SK-N-SH treated with all-trans-retinoic acid at 6 μM for 48 hours (cell line): ENCODE measurements around the gene USHBP1.
"Not testable (repeated sequence)": the region's sequence is repeated elsewhere in the genome, so short reads cannot be mapped to it uniquely, and the experiment has no call there.

Source experiments
- BACH2 ChIP-seq: fragments of 250-450 bp; sonication (Bioruptor Pico); IDR thresholded peaks from 2 replicates; pipeline ENCODE4 v1.9.0; 2021; ENCODE audit warnings: mild to moderate bottlenecking, borderline replicate concordance
- CSDC2 ChIP-seq: fragments of 250-450 bp; sonication (Bioruptor Pico); IDR thresholded peaks from 2 replicates; pipeline ENCODE4 v1.5.0; 2020; ENCODE audit warnings: mild to moderate bottlenecking, moderate library complexity
- ESRRG ChIP-seq: fragments of 250-450 bp; sonication (Bioruptor Pico); IDR thresholded peaks from 2 replicates; pipeline ENCODE4 v1.6.1; 2021; ENCODE audit warnings: mild to moderate bottlenecking
- OSR1 ChIP-seq: fragments of 250-450 bp; sonication (Bioruptor Pico); IDR thresholded peaks from 2 replicates; pipeline ENCODE4 v1.8.0; 2022; ENCODE audit warnings: moderate library complexity, mild to moderate bottlenecking, inconsistent platforms
- RARB ChIP-seq: fragments of 250-450 bp; sonication (Bioruptor Pico); IDR thresholded peaks from 2 replicates; pipeline ENCODE4 v1.8.0; 2021; ENCODE audit warnings: mild to moderate bottlenecking, moderate library complexity
- TOX ChIP-seq: fragments of 250-450 bp; sonication (Bioruptor Pico); IDR thresholded peaks from 2 replicates; pipeline ENCODE4 v1.8.0; 2021; ENCODE audit warnings: mild to moderate bottlenecking, moderate library complexity, borderline replicate concordance
- TSHZ2 ChIP-seq: fragments of 250-450 bp; sonication (Bioruptor Pico); IDR thresholded peaks from 2 replicates; pipeline ENCODE4 v1.5.0; 2020; ENCODE audit warnings: mild to moderate bottlenecking, moderate library complexity
- ZC3H10 ChIP-seq: fragments of 250-450 bp; sonication (Bioruptor Pico); IDR thresholded peaks from 2 replicates; pipeline ENCODE4 v1.5.1; 2021; ENCODE audit warnings: mild to moderate bottlenecking, moderate library complexity
- ZNF70 ChIP-seq: fragments of 450-650 bp; formaldehyde crosslinking; IDR thresholded peaks from 2 replicates; pipeline ENCODE4 v1.5.0; 2020; ENCODE audit warnings: mild to moderate bottlenecking, moderate library complexity
- TF ChIP-seq, protein P1 (sequence below): fragments of 250-450 bp; sonication (Bioruptor Pico); IDR thresholded peaks from 2 replicates; pipeline ENCODE4 v1.5.1; 2020; ENCODE audit warnings: low read depth, mild to moderate bottlenecking, moderate library complexity
- TF ChIP-seq, protein P2 (sequence below): fragments of 250-450 bp; sonication (Bioruptor Pico); IDR thresholded peaks from 2 replicates; pipeline ENCODE4 v1.5.1; 2021; ENCODE audit warnings: mild to moderate bottlenecking, moderate library complexity
- TF ChIP-seq, protein P3 (sequence below): fragments of 250-450 bp; sonication (Bioruptor Pico); IDR thresholded peaks from 2 replicates; pipeline ENCODE4 v1.8.0; 2020; ENCODE audit warnings: mild to moderate bottlenecking, moderate library complexity, borderline replicate concordance

DNA sequence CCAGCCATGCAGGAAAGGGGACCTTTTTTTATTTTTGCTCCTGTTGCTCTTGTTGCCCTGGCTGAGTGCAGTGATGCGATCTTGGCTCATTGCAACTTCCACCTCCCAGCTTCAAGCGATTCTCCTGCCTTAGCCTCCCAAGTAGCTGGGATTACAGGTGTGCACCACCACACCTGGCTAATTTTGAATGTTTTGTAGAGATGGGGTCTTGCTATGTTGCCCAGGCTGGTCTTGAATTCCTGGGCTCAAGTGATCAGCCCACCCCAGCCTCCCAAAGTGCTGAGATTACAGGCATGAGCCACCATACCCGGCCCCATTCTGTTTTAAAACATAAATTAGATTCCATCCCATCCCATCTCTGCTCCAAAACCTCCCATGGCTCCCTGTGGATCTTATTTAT, 10.3 kb upstream of the USHBP1 start:
- TF ChIP-seq, protein P1, sequence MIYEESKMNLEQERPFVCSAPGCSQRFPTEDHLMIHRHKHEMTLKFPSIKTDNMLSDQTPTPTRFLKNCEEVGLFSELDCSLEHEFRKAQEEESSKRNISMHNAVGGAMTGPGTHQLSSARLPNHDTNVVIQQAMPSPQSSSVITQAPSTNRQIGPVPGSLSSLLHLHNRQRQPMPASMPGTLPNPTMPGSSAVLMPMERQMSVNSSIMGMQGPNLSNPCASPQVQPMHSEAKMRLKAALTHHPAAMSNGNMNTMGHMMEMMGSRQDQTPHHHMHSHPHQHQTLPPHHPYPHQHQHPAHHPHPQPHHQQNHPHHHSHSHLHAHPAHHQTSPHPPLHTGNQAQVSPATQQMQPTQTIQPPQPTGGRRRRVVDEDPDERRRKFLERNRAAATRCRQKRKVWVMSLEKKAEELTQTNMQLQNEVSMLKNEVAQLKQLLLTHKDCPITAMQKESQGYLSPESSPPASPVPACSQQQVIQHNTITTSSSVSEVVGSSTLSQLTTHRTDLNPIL (CRISPR knock-in tag) = not testable (repeated sequence)
- not testable (repeated sequence) for TF ChIP-seq CSDC2, BACH2, ZNF70, ESRRG, OSR1, ZC3H10, TSHZ2, RARB, TOX (CRISPR knock-in tag)
- TF ChIP-seq, protein P2, sequence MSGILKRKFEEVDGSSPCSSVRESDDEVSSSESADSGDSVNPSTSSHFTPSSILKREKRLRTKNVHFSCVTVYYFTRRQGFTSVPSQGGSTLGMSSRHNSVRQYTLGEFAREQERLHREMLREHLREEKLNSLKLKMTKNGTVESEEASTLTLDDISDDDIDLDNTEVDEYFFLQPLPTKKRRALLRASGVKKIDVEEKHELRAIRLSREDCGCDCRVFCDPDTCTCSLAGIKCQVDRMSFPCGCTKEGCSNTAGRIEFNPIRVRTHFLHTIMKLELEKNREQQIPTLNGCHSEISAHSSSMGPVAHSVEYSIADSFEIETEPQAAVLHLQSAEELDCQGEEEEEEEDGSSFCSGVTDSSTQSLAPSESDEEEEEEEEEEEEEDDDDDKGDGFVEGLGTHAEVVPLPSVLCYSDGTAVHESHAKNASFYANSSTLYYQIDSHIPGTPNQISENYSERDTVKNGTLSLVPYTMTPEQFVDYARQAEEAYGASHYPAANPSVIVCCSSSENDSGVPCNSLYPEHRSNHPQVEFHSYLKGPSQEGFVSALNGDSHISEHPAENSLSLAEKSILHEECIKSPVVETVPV = not testable (repeated sequence)
- TF ChIP-seq, protein P3, sequence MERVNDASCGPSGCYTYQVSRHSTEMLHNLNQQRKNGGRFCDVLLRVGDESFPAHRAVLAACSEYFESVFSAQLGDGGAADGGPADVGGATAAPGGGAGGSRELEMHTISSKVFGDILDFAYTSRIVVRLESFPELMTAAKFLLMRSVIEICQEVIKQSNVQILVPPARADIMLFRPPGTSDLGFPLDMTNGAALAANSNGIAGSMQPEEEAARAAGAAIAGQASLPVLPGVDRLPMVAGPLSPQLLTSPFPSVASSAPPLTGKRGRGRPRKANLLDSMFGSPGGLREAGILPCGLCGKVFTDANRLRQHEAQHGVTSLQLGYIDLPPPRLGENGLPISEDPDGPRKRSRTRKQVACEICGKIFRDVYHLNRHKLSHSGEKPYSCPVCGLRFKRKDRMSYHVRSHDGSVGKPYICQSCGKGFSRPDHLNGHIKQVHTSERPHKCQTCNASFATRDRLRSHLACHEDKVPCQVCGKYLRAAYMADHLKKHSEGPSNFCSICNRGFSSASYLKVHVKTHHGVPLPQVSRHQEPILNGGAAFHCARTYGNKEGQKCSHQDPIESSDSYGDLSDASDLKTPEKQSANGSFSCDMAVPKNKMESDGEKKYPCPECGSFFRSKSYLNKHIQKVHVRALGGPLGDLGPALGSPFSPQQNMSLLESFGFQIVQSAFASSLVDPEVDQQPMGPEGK (CRISPR knock-in tag) = not testable (repeated sequence)
